Duodenal mucosa (tissue), 2 donors: ENCODE results near the gene ESRRA.

ENCODE experiments used
- H3K27ac ChIP-seq: one replicate; pipeline ENCODE4 v1.7.0; 2013; ENCODE audit warnings: low read depth, low read length
- H3K27me3 ChIP-seq, 2 donors: one replicate each; pipeline ENCODE4 v1.7.0; 2013; ENCODE audit warnings: low read length in 2 of 2, control low read depth in 1 of 2; ENCODE audit not compliant: insufficient read depth in 2 of 2, control insufficient read depth in 1 of 2
- H3K36me3 ChIP-seq, 2 donors: one replicate each; pipeline ENCODE4 v1.7.0; 2013; ENCODE audit warnings: low read length in 2 of 2, control low read depth in 1 of 2; ENCODE audit not compliant: insufficient read depth in 2 of 2, control insufficient read depth in 1 of 2
- H3K4me1 ChIP-seq, 2 donors: one replicate each; pipeline ENCODE4 v1.7.0; 2013; ENCODE audit warnings: low read length in 2 of 2, control low read depth in 1 of 2; ENCODE audit not compliant: insufficient read depth in 2 of 2, control insufficient read depth in 1 of 2
- H3K4me3 ChIP-seq, 2 donors: one replicate each; pipeline ENCODE4 v1.7.0; 2013; ENCODE audit warnings: low read length in 2 of 2, low read depth in 1 of 2
- H3K9ac ChIP-seq, 2 donors: one replicate each; pipeline ENCODE4 v1.7.0; 2013; ENCODE audit warnings: low read length in 2 of 2, low read depth in 1 of 2
- H3K9me3 ChIP-seq, 2 donors: one replicate each; pipeline ENCODE4 v1.7.0; 2013; ENCODE audit warnings: low read length in 2 of 2, control low read depth in 1 of 2; ENCODE audit not compliant: control insufficient read depth in 1 of 2

ESRRA gene

DNA sequence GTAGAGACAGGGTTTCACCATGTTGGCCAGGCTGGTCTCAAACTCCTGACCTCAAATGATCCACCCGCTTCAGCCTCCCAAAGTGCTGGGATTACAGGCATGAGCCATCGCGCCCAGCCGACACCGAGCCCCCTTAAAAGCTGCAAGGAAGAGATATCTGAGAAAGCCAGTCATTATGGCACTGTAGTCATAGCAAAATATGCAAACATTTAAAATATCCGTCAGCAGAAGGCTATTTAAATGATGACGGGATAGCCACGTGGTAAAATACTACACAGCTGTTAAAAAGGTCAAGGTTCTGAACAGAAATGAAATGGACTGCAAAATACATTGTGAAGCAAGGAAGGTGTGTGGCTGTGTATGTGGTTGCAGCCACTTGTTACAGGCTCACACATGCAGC is 28.2 kb downstream of the ESRRA start:
- Histone ChIP-seq H3K36me3 (no peaks in the 10 kb centered on the region), H3K9ac (no peak overlapping the region), H3K4me1 (peaks cover 25 to 33% of the 10 kb centered on the region in 2 donors), H3K27me3 (no peaks in the 10 kb centered on the region), H3K27ac (no peak overlapping the region), H3K9me3 (no peaks in the 10 kb centered on the region), H3K4me3 (no peak overlapping the region)

- Histone ChIP-seq H3K27ac (no peak overlapping the region), H3K9ac (no peak overlapping the region), H3K4me1 (peaks cover 21 to 31% of the 10 kb centered on the region in 2 donors), H3K9me3 (no peaks in the 10 kb centered on the region), H3K4me3 (no peak overlapping the region), H3K36me3 (no peaks in the 10 kb centered on the region), H3K27me3 (no peaks in the 10 kb centered on the region)
Observed at GRCh38 chr11:64334764-64335735, 29.7 kb downstream of the ESRRA start.

GRCh38 chr11:64337538-64338249 is 32.4 kb downstream of the ESRRA start:
- H3K27me3 ChIP-seq = no peaks in the 10 kb centered on the region
- no peak overlapping the region for H3K4me3 ChIP-seq
- no peak overlapping the region for H3K9ac ChIP-seq
- H3K36me3 ChIP-seq = no peaks in the 10 kb centered on the region
- H3K27ac ChIP-seq = no peak overlapping the region
- no peaks in the 10 kb centered on the region for H3K9me3 ChIP-seq
- peaks cover 16 to 28% of the 10 kb centered on the region in 2 donors for H3K4me1 ChIP-seq

DNA sequence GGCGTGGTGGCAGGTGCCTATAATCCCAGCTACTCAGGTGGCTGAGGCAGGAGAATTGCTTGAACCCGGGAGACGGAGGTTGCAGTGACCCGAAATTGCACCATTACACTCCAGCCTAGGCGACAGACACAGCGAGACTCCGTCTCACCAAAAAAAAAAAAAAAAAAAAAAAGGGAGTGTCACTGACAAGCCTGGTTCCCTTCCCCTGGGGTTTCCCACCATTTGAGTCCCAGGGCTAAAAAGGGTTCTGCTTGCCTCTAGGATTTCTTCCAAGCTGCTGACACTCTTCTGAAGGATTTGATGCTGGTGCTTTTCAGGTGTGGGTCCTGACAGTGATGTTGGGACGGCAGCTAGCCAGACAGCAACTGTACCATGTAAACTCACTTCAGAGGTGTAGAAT is 33.4 kb downstream of the ESRRA start:
- H3K9ac ChIP-seq = no peak overlapping the region
- no peak overlapping the region for H3K27ac ChIP-seq
- peaks cover 21 to 33% of the 10 kb centered on the region in 2 donors for H3K4me1 ChIP-seq
- H3K9me3 ChIP-seq = no peaks in the 10 kb centered on the region
- H3K36me3 ChIP-seq = no peaks in the 10 kb centered on the region
- no peak overlapping the region for H3K4me3 ChIP-seq
- H3K27me3 ChIP-seq = no peaks in the 10 kb centered on the region

DNA sequence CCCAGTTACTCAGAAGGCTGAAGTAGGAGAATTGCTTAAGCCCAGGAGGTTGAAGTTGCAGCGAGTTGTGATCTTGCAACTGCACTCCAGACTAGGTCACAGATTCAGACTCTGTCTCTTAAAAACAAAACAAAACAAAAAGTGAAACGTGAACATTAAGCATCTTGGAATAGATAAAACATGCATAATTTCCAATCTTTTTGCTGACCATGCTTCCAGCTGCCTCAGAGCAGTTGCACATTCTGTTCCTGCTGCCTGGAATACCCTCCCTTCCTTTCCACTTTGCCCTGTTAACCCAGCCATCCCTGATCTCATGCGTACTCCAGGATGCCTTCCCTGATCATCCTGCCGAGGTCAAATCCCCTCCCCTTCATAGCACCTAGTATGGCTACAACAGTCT is 34.0 kb downstream of the ESRRA start:
- Histone ChIP-seq H3K4me3 (peak overlapping the region; percentile 49 to 57), H3K9ac (peak overlapping the region in 1 of 2 donors; percentile 36), H3K36me3 (no peaks in the 10 kb centered on the region), H3K9me3 (no peaks in the 10 kb centered on the region), H3K27ac (no peak overlapping the region), H3K4me1 (peaks cover 21 to 33% of the 10 kb centered on the region in 2 donors), H3K27me3 (no peaks in the 10 kb centered on the region)

DNA sequence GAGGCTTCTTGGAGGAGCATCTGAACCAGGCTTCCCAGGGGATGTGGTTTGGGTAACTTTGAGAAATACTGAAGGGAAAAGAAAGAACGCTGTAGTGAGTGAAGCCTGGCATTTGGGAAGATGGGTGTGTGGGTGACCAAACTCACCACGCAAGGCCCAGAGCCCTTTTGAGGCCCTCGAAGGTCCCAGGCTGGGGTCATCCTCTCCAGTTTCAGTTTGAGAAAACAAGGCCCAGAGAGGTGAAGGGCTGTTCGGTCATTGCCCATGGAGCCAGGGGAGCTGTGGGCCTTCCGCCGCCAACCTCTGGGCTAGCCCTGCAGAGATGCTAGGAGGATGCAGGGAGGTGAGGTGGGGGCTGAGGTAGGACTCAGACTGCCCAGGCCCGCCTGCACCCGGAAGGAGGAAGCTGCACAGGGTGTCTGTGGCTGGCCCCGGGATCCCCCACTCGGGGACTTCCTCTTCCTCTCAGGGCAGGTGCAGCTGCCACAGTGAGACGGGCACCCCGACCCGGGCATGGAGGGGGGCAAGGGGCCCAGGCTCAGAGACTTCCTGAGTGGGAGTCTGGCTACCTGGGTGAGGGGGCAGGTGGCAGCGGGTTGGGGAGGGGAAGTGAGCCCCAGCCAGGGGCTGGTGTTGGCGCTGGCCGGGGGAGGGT is 34.6 kb downstream of the ESRRA start, which contains the start of gene CCDC88B:
CCDC88B (plus strand) TSS at position 451 of the 655 bp plus-strand sequence; CDS start at position 514, 63 bp downstream.
- Histone ChIP-seq H3K27me3 (no peaks in the 10 kb centered on the region), H3K4me3 (peak within 1 kb of the TSS; percentile 49 to 57), H3K27ac (peak within 1 kb of the TSS; percentile 50), H3K4me1 (peaks cover 21 to 28% of the 10 kb centered on the region in 2 donors), H3K36me3 (no peaks in the 10 kb centered on the region), H3K9me3 (no peaks in the 10 kb centered on the region), H3K9ac (peak within 1 kb of the TSS in 1 of 2 donors; percentile 36)

DNA sequence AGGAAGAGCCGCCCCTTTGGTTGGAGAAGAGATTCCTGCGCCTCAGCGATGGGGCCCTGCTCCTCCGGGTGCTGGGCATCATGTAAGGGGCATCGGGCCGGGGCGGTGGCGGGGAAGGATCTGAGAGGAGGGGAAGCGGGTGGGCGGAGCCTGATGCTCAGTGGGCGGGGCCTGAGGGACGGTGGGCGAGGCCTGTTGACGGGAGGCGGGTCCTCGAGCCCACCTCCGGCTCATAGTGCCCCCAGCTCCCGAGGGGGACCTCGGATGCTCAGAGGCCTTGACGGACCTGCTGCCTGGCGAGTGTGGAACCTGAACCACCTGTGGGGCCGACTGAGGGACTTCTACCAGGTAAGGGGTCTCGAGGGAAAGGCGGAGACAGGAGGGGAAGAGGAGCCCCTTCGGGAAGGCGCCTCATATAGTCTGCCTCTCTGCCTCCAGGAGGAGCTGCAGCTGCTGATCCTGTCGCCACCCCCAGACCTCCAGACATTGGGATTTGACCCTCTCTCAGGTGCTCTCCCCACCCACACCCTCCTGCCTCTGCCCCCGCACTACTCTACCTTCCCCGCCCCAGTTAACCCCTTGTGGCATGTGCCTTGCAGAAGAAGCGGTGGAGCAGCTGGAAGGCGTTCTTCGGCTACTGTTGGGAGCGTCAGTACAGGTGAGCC is 35.5 kb downstream of the ESRRA start:
- H3K36me3 ChIP-seq = no peaks in the 10 kb centered on the region
- H3K27me3 ChIP-seq = no peaks in the 10 kb centered on the region
- H3K4me1 ChIP-seq = peaks cover 21 to 28% of the 10 kb centered on the region in 2 donors
- peak overlapping the region in 1 of 2 donors; percentile 57 for H3K4me3 ChIP-seq
- H3K27ac ChIP-seq = peak overlapping the region; percentile 50
- no peak overlapping the region for H3K9ac ChIP-seq
- no peaks in the 10 kb centered on the region for H3K9me3 ChIP-seq

DNA sequence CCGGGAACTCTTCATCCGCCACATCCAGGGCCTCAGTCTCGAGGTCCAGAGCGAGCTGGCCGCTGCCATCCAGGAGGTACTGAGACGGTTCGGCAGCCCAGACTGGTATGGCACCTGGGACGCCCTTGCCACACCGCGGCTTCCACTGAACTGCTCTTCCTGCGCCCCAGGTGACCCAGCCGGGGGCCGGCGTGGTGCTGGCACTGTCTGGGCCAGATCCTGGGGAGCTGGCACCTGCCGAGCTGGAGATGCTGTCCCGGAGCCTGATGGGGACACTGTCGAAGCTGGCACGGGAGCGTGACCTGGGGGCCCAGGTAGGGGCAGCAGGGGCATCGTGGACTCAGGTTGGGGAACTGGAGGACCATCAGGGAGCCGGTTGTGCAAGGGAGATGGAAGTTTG is 36.1 kb downstream of the ESRRA start:
- no peaks in the 10 kb centered on the region for H3K36me3 ChIP-seq
- H3K27me3 ChIP-seq = no peaks in the 10 kb centered on the region
- H3K9me3 ChIP-seq = no peaks in the 10 kb centered on the region
- H3K4me3 ChIP-seq = no peak overlapping the region
- H3K4me1 ChIP-seq = peaks cover 21 to 28% of the 10 kb centered on the region in 2 donors
- H3K9ac ChIP-seq = no peak overlapping the region
- H3K27ac ChIP-seq = no peak overlapping the region

DNA sequence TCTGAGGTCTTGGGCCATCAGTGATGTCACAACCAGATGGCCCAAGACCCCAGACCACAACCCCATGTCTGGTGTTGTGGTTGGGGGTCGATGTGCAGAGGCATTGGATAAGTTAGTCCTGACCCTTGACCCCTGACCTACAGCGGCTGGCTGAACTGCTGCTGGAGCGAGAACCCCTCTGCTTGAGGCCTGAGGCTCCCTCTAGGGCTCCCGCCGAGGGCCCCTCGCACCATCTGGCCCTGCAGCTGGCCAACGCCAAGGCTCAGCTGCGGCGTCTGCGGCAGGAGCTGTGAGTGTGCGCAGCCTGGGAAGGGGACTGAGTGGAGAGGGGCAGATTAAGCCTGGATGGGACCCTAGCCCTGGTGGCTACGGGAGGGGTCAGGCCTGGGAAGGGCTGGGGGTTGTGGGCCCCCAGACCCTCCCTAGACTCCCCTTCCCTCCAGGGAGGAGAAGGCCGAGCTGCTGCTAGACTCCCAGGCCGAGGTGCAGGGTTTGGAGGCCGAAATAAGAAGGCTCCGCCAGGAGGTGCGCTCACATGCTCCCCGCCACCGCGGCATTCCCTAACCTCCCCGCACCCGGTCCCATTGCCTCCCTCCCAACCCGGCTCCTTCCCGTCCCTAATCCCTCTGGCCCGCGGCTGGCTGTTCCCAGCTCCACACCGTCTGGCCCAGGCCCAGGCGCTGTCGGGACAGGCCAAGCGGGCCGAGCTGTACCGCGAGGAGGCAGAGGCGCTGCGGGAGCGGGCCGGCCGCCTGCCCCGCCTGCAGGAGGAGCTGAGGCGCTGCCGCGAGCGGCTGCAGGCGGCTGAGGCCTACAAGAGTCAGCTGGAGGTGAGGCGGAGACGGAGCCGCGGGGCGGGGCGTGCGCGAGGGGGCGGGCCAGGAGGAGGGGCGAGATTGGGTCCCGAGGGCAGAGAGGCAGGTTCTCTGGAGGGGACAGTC is 36.8 kb downstream of the ESRRA start:
- H3K36me3 ChIP-seq = no peaks in the 10 kb centered on the region
- no peaks in the 10 kb centered on the region for H3K27me3 ChIP-seq
- H3K9ac ChIP-seq = peak overlapping the region; percentile 65 to 74
- H3K9me3 ChIP-seq = no peaks in the 10 kb centered on the region
- H3K27ac ChIP-seq = peak overlapping the region; percentile 32
- peak overlapping the region; percentile 56 to 61 for H3K4me3 ChIP-seq
- peaks cover 21 to 28% of the 10 kb centered on the region in 2 donors for H3K4me1 ChIP-seq
